ENCODE data around the gene AIG1.

The AIG1 gene

GRCh38 chr6:143210420-143210819 lies 149.7 kb downstream of the AIG1 start:
- Histone ChIP-seq H3K27ac (no peak overlapping the region), H3K4me3 (no peak overlapping the region)
- TF ChIP-seq CTCF (IDR thresholded peaks at IDR 0.05) = no peak
- no peak for DNase-seq (ENCODE audit: low spot score)

GRCh38 chr6:143213859-143214376 lies 153.2 kb downstream of the AIG1 start:
- TF ChIP-seq CTCF (IDR thresholded peaks at IDR 0.05) = no peak
- no peak for DNase-seq (ENCODE audit: low spot score)
- Histone ChIP-seq H3K4me3 (no peak overlapping the region), H3K27ac (no peak overlapping the region)

- Histone ChIP-seq H3K4me3 (no peak overlapping the region), H3K27ac (no peak overlapping the region)
- no peak for TF ChIP-seq CTCF (IDR thresholded peaks at IDR 0.05)
- no peak for DNase-seq (ENCODE audit: low spot score)
These were observed 154.7 kb downstream of the AIG1 start for GRCh38 chr6:143215363-143215762.

DNA sequence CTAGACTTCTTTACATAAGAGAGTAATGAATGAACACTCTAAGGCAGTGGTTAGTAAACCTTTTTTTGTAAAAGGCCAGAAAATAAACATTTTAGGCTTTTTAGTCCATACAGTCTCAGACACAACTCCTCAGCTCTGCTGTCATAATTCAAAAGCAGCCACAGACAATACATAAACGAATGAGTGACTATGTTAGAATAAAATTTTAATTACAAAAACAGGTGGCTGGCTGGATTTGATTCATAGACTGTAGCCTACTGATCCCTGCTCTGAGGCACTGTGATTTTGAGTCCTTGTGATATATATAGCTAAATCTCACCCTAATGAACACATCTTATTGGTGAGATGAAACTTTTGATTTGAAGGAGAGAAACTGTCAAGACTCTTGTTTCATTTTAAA lies 155.1 kb downstream of the AIG1 start:
- Histone ChIP-seq H3K27ac (no peak overlapping the region), H3K4me3 (no peak overlapping the region)
- no peak for TF ChIP-seq CTCF (IDR thresholded peaks at IDR 0.05)
- no peak for DNase-seq (ENCODE audit: low spot score)

GRCh38 chr6:143218233-143218632 lies 157.5 kb downstream of the AIG1 start:
- Histone ChIP-seq H3K4me3 (no peak overlapping the region), H3K27ac (no peak overlapping the region)
- TF ChIP-seq CTCF (IDR thresholded peaks at IDR 0.05) = no peak
- no peak for DNase-seq (ENCODE audit: low spot score)

GRCh38 chr6:143221698-143222097 lies 161.0 kb downstream of the AIG1 start:
- DNase-seq (ENCODE audit: low spot score) = no peak
- no peak overlapping the region for H3K27ac ChIP-seq
- TF ChIP-seq CTCF (IDR thresholded peaks at IDR 0.05) = no peak
- H3K4me3 ChIP-seq = no peak overlapping the region

DNA sequence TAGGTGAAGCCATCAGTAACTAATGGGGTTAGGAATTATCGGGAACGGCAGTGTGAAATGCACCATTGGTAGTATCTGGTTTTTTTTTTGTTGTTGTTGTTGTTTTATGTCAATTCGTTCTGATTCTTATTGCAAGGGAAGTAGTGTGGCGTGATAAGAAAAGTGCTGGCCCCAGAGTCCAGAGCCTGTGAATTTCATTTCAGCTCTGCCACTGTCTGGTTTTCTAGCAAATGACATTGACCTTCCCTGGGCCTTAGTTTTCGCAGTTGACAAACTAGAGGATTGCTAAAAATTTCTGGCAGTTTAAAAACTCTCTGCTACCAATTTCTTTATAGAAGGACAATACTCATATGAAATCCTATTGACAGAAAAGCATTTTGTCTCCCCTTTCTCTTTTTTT lies 161.6 kb downstream of the AIG1 start:
- no peak overlapping the region for H3K4me3 ChIP-seq
- no peak overlapping the region for H3K27ac ChIP-seq
- no peak for TF ChIP-seq CTCF (IDR thresholded peaks at IDR 0.05)
- DNase-seq (ENCODE audit: low spot score) = no peak

All from coronary artery (tissue), 2 donors.